Measurements from ENCODE around the gene KCNJ12.
"Not testable (repeated sequence)": the region's sequence is repeated elsewhere in the genome, so short reads cannot be mapped to it uniquely, and the experiment has no call there.

The KCNJ12 gene

GRCh38 chr17:21411679-21412205 lies 35.6 kb downstream of the KCNJ12 start:
- not testable (repeated sequence) for DNase-seq (ENCODE audit: low read depth); H3K4me3 ChIP-seq (ENCODE audit: low read length)

GRCh38 chr17:21412207-21412681 lies 36.1 kb downstream of the KCNJ12 start:
- not testable (repeated sequence) for DNase-seq (ENCODE audit: low read depth); H3K4me3 ChIP-seq (ENCODE audit: low read length)

- H3K4me3 ChIP-seq (ENCODE audit: low read length); DNase-seq (ENCODE audit: low read depth): not testable (repeated sequence)
Observed at GRCh38 chr17:21413570-21414279, 37.6 kb downstream of the KCNJ12 start.

- DNase-seq (ENCODE audit: low read depth) = not testable (repeated sequence)
Observed at GRCh38 chr17:21414616-21415015, 38.5 kb downstream of the KCNJ12 start.

GRCh38 chr17:21415166-21415990 lies 39.2 kb downstream of the KCNJ12 start:
- DNase-seq (ENCODE audit: low read depth); H3K4me3 ChIP-seq (ENCODE audit: low read length): not testable (repeated sequence)

More at GRCh38 chr17:21414616-21415015, 38.5 kb downstream of the KCNJ12 start:
- H3K4me3 ChIP-seq (ENCODE audit: low read length) = not testable (repeated sequence)

GRCh38 chr17:21416471-21416981 lies 40.4 kb downstream of the KCNJ12 start:
- DNase-seq (ENCODE audit: low read depth); H3K4me3 ChIP-seq (ENCODE audit: low read length): not testable (repeated sequence)

GRCh38 chr17:21417349-21417748 lies 41.2 kb downstream of the KCNJ12 start:
- H3K4me3 ChIP-seq (ENCODE audit: low read length) = not testable (repeated sequence)

GRCh38 chr17:21417921-21418320 lies 41.8 kb downstream of the KCNJ12 start:
- no peak for TF ChIP-seq CTCF (conservative IDR thresholded peaks at IDR 0.05; ENCODE audit: low read depth, low read length)
- H3K4me3 ChIP-seq (ENCODE audit: low read length) = no peak overlapping the region
- no peak for DNase-seq (ENCODE audit: low read depth)

More at GRCh38 chr17:21417349-21417748, 41.2 kb downstream of the KCNJ12 start:
- DNase-seq (ENCODE audit: low read depth) = not testable (repeated sequence)

GRCh38 chr17:21418446-21419298 lies 42.5 kb downstream of the KCNJ12 start:
- H3K4me3 ChIP-seq (ENCODE audit: low read length) = no peak overlapping the region
- DNase-seq (ENCODE audit: low read depth) = no peak
- TF ChIP-seq CTCF (conservative IDR thresholded peaks at IDR 0.05; ENCODE audit: low read depth, low read length) = no peak

GRCh38 chr17:21419299-21420239 lies 43.4 kb downstream of the KCNJ12 start:
- no peak for DNase-seq (ENCODE audit: low read depth)
- no peak overlapping the region for H3K4me3 ChIP-seq (ENCODE audit: low read length)
- no peak for TF ChIP-seq CTCF (conservative IDR thresholded peaks at IDR 0.05; ENCODE audit: low read depth, low read length)

- H3K4me3 ChIP-seq (ENCODE audit: low read length); DNase-seq (ENCODE audit: low read depth): not testable (repeated sequence)
Observed at GRCh38 chr17:21420503-21421090, 44.4 kb downstream of the KCNJ12 start.

GRCh38 chr17:21421421-21422310 lies 45.5 kb downstream of the KCNJ12 start:
- DNase-seq (ENCODE audit: low read depth); H3K4me3 ChIP-seq (ENCODE audit: low read length): not testable (repeated sequence)

All from retinal pigment epithelial cell (primary cell).